Measurements from ENCODE around the gene GJC2. TPM values are rescaled to one million over a fixed set of nuclear protein-coding genes. Genes with fewer than 3 reads are reported as not detected.

The GJC2 gene
- total RNA-seq, 1 donor from 2014 or later, result 6.0 TPM

- no peak for TF ChIP-seq CTCF (IDR thresholded peaks at IDR 0.05)
- intact Hi-C loops (cut with DNase I), result no loop called here
- Histone ChIP-seq H3K4me3 (peak within 1 kb of the TSS; percentile 90), H3K27me3 (ENCODE audit: low read depth) (no peaks in the 10 kb centered on the region), H3K36me3 (peaks cover 51% of the 10 kb centered on the region), H3K9me3 (no peaks in the 10 kb centered on the region), H3K27ac (peak within 1 kb of the TSS; percentile 88), H3K4me1 (peaks cover 27% of the 10 kb centered on the region)
- DNase-seq, result peak; percentile 96
- ATAC-seq, result peak; percentile 94
Observed at GRCh38 chr1:228102791-228103620, 46.7 kb upstream of the GJC2 start, which contains the start of gene C1orf35. Gene C1orf35, minus strand, starts transcription at chr1:228103325. Its CDS starts 98 bp downstream, at chr1:228103227.

GRCh38 chr1:228104526-228105269 is 45.0 kb upstream of the GJC2 start:
- H3K36me3 ChIP-seq, result peaks cover 34% of the 10 kb centered on the region

GRCh38 chr1:228105270-228105995 is 44.3 kb upstream of the GJC2 start:
- Histone ChIP-seq H3K27ac (no peak overlapping the region), H3K27me3 (ENCODE audit: low read depth) (no peaks in the 10 kb centered on the region), H3K4me3 (no peak overlapping the region), H3K9me3 (no peaks in the 10 kb centered on the region), H3K36me3 (peaks cover 28% of the 10 kb centered on the region), H3K4me1 (peaks cover 41% of the 10 kb centered on the region)
- intact Hi-C loops (cut with DNase I), result no loop called here
- no peak for TF ChIP-seq CTCF (IDR thresholded peaks at IDR 0.05)
- DNase-seq (no peak), ATAC-seq (no peak)

More at GRCh38 chr1:228104526-228105269, 45.0 kb upstream of the GJC2 start:
- TF ChIP-seq CTCF (IDR thresholded peaks at IDR 0.05), result no peak
- DNase-seq, result no peak
- no peak for ATAC-seq
- Histone ChIP-seq H3K4me3 (no peak overlapping the region), H3K4me1 (peaks cover 35% of the 10 kb centered on the region), H3K27me3 (ENCODE audit: low read depth) (no peaks in the 10 kb centered on the region), H3K9me3 (no peaks in the 10 kb centered on the region), H3K27ac (no peak overlapping the region)
- intact Hi-C loops (cut with DNase I), result no loop called here

GRCh38 chr1:228105996-228106799 is 43.5 kb upstream of the GJC2 start:
- no peak for TF ChIP-seq CTCF (IDR thresholded peaks at IDR 0.05)
- peaks cover 23% of the 10 kb centered on the region for H3K36me3 ChIP-seq
- ATAC-seq, result no peak
- H3K9me3 ChIP-seq, result no peaks in the 10 kb centered on the region
- no peaks in the 10 kb centered on the region for H3K27me3 ChIP-seq (ENCODE audit: low read depth)
- peaks cover 44% of the 10 kb centered on the region for H3K4me1 ChIP-seq
- no peak for DNase-seq
- H3K4me3 ChIP-seq, result no peak overlapping the region
- no peak overlapping the region for H3K27ac ChIP-seq
- intact Hi-C loops (cut with DNase I), result no loop called here

- Histone ChIP-seq H3K9me3 (no peaks in the 10 kb centered on the region), H3K4me3 (no peak overlapping the region), H3K36me3 (peaks cover 23% of the 10 kb centered on the region), H3K27me3 (ENCODE audit: low read depth) (no peaks in the 10 kb centered on the region), H3K27ac (no peak overlapping the region), H3K4me1 (peaks cover 39% of the 10 kb centered on the region)
- DNase-seq, result no peak
- TF ChIP-seq CTCF (IDR thresholded peaks at IDR 0.05), result no peak
- intact Hi-C loops (cut with DNase I), result no loop called here
- no peak for ATAC-seq
Observed at GRCh38 chr1:228106800-228107054, 43.0 kb upstream of the GJC2 start.

All from lower lobe of right lung (tissue), 2 donors.